Muscle layer of colon (tissue), 2 donors: Measurements from ENCODE around the gene GRB7.

Experiments used
- H3K27ac ChIP-seq: one replicate; pipeline ENCODE4 v1.7.0; 2013; ENCODE audit warnings: low read depth, mild to moderate bottlenecking, low read length, moderate library complexity
- H3K27me3 ChIP-seq, 2 donors: one replicate each; pipeline ENCODE4 v1.7.0; 2013; ENCODE audit warnings: low read length in 2 of 2, mild to moderate bottlenecking in 2 of 2; ENCODE audit not compliant: insufficient read depth in 2 of 2, control insufficient read depth in 1 of 2
- H3K36me3 ChIP-seq: one replicate; pipeline ENCODE4 v1.7.0; 2013; ENCODE audit warnings: mild to moderate bottlenecking, low read length; ENCODE audit not compliant: insufficient read depth
- H3K4me1 ChIP-seq: one replicate; pipeline ENCODE4 v1.7.0; 2013; ENCODE audit warnings: mild to moderate bottlenecking, low read length; ENCODE audit not compliant: insufficient read depth
- H3K4me3 ChIP-seq, 2 donors: one replicate each; pipeline ENCODE4 v1.7.0; 2013; ENCODE audit warnings: low read length in 2 of 2, low read depth in 1 of 2, mild to moderate bottlenecking in 1 of 2, moderate library complexity in 1 of 2
- H3K9ac ChIP-seq: one replicate; pipeline ENCODE4 v1.7.0; 2013; ENCODE audit warnings: low read length
- H3K9me3 ChIP-seq: one replicate; pipeline ENCODE4 v1.7.0; 2013; ENCODE audit warnings: mild to moderate bottlenecking, low read length
- donor health status: abdominal sarcoma.
- donor health status: Adenocarcinoma of cecum.

The GRB7 gene

DNA sequence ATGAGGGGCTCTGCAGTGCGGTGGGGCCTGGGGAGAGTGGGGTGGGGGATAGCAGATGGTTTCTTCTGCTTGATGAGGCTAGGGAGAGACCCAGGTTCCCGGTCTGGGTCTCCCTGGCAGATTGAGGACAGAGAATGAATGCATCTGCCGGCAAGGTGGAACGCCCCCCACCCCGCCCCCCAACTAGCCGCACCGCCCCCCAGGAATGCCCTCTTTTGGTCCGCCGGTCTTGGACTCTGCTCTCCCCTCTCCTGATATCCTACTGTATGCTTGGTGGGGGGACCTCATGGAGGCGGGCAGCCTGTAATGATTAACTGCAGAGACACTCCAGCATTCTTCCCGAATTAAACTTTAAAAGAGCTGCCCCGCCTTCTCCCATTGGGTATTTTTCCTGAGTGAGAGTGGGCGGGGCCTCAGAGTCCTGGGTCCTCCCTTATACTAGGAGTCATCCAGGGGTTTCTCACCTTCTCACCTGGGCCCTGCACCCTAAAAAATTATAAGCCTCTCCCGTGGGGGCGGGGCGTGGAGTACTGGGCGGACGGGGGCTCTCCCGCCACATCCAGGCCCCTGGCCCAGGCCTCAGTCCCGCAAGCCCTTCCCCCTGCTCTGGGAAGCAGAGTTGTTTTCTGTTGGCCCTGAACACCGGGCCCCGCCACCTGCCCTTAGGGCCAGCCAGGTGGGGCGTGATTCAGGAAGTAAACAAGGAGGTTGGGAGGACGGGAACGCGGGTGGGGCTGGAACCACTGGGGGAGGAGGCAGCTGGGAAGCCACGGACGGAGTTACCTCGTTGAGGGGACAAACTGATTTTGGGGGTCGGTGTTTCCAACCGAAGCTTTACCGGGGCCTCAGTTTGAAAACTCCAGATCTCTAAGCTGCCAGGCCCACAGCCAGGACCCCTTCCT, 1.5 kb downstream of the GRB7 start:
- Histone ChIP-seq H3K27me3 (peaks cover 24 to 77% of the 10 kb centered on the region in 2 donors), H3K4me1 (peaks cover 9% of the 10 kb centered on the region), H3K27ac (no peak overlapping the region), H3K36me3 (no peaks in the 10 kb centered on the region), H3K9me3 (no peaks in the 10 kb centered on the region), H3K4me3 (peak overlapping the region in 1 of 2 donors; percentile 32), H3K9ac (no peak overlapping the region)

DNA sequence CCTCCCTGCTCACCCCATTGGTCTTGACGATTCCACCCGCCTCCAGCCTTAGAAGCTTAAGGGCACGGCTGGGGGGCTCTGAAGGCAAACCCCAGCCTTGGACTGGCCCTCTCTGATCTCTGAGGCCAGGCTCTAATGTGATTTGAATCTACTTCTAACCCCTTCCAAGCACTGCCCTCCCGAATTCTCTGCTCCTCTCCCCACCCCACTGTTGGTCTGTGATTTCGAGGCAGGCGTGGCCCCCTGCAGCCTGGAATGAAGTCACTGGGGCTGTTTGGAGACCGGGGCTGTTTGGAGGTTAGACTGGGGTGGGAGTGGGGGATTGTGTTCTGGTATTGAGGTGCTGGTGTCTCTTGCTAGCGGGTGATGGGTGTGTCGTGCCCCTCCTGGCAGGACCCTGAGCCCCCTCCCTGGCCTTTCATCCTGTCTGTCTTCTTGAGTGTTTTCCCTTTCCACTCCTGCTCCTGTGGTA, 2.2 kb downstream of the GRB7 start:
- peaks cover 24 to 77% of the 10 kb centered on the region in 2 donors for H3K27me3 ChIP-seq
- no peaks in the 10 kb centered on the region for H3K36me3 ChIP-seq
- H3K27ac ChIP-seq = no peak overlapping the region
- no peaks in the 10 kb centered on the region for H3K9me3 ChIP-seq
- H3K4me3 ChIP-seq = peak overlapping the region in 1 of 2 donors; percentile 32
- H3K9ac ChIP-seq = no peak overlapping the region
- H3K4me1 ChIP-seq = peaks cover 9% of the 10 kb centered on the region

DNA sequence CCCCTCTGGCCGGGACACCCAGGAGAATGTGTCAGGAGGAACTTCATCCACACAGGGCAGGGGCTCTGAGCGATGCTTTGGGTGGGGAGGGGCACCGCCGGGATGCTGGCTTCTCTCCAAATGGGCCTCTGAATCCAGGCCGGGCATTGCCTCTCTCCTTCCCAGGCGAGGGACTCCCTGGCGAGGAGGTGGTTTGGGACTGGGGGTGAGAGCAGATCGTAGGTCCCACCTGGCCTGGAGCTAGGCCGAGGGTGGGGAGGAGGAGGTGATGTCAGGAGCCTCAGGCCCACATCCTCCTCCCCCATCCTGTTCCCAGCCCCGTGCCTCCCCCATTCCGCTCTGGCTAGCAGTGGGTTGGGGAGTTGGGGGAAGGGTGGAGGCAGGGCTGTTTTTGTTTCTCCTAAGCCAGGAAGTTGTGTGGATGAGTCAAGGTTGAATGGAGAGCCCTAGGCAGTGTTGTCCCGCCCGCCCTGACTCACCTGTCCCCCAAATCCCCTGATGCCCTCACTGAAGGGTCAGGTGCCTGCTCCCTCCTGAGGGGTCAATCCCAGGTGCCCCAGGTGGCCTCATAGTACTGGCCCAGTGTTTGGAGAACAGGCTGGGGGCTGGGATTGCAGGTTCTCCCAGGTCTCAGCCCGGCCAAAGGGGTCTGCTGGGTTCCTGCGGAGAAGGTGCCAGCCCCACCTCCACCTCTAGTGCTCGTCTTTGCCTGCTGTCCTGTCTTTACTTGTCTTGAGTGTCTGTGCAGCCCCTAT, 2.8 kb downstream of the GRB7 start:
- Histone ChIP-seq H3K9ac (no peak overlapping the region), H3K36me3 (no peaks in the 10 kb centered on the region), H3K9me3 (no peaks in the 10 kb centered on the region), H3K4me3 (no peak overlapping the region), H3K27me3 (peaks cover 24 to 76% of the 10 kb centered on the region in 2 donors), H3K27ac (no peak overlapping the region), H3K4me1 (peaks cover 9% of the 10 kb centered on the region)

DNA sequence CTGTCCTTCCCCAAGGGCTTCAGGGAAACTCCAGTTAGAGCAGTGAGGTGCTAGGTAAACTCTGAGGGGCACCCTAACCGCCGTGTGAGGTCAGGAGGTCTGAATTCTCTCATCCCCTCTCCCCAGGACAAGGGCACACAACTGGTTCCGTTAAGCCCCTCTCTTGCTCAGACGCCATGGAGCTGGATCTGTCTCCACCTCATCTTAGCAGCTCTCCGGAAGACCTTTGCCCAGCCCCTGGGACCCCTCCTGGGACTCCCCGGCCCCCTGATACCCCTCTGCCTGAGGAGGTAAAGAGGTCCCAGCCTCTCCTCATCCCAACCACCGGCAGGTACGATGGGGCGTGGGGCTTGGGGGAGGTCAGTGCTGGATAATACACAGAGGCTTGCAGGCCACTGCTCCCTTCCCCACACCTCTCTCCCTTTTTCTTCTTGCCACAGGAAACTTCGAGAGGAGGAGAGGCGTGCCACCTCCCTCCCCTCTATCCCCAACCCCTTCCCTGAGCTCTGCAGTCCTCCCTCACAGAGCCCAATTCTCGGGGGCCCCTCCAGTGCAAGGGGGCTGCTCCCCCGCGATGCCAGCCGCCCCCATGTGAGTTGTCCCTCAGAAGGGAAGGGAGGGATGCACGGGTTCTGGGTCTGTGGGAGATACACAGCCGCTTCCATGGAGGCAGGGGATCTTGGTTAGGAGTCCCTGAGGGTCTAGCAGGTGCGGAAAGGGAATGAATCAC, 4.6 kb downstream of the GRB7 start:
- H3K9ac ChIP-seq = no peak overlapping the region
- H3K27me3 ChIP-seq = peaks cover 24 to 61% of the 10 kb centered on the region in 2 donors
- no peak overlapping the region for H3K27ac ChIP-seq
- H3K9me3 ChIP-seq = no peaks in the 10 kb centered on the region
- H3K4me1 ChIP-seq = peaks cover 9% of the 10 kb centered on the region
- no peaks in the 10 kb centered on the region for H3K36me3 ChIP-seq
- no peak overlapping the region for H3K4me3 ChIP-seq

DNA sequence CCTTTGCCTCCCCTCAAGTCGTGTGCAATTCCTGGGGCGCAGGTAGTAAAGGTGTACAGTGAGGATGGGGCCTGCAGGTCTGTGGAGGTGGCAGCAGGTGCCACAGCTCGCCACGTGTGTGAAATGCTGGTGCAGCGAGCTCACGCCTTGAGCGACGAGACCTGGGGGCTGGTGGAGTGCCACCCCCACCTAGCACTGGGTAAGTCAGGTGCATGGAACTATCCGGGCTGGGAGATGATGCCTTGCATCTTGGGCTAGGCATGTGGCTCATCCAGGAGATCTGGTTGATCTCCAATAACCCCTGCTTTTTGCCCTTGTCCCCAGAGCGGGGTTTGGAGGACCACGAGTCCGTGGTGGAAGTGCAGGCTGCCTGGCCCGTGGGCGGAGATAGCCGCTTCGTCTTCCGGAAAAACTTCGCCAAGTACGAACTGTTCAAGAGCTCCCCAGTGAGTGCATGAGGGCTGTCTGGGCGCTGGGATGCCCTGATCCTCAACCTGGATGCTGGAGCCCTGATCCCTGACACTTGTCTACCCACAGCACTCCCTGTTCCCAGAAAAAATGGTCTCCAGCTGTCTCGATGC, 5.2 kb downstream of the GRB7 start:
- H3K9me3 ChIP-seq = no peaks in the 10 kb centered on the region
- peaks cover 24 to 54% of the 10 kb centered on the region in 2 donors for H3K27me3 ChIP-seq
- peaks cover 9% of the 10 kb centered on the region for H3K4me1 ChIP-seq
- no peak overlapping the region for H3K9ac ChIP-seq
- no peak overlapping the region for H3K4me3 ChIP-seq
- no peak overlapping the region for H3K27ac ChIP-seq
- no peaks in the 10 kb centered on the region for H3K36me3 ChIP-seq

DNA sequence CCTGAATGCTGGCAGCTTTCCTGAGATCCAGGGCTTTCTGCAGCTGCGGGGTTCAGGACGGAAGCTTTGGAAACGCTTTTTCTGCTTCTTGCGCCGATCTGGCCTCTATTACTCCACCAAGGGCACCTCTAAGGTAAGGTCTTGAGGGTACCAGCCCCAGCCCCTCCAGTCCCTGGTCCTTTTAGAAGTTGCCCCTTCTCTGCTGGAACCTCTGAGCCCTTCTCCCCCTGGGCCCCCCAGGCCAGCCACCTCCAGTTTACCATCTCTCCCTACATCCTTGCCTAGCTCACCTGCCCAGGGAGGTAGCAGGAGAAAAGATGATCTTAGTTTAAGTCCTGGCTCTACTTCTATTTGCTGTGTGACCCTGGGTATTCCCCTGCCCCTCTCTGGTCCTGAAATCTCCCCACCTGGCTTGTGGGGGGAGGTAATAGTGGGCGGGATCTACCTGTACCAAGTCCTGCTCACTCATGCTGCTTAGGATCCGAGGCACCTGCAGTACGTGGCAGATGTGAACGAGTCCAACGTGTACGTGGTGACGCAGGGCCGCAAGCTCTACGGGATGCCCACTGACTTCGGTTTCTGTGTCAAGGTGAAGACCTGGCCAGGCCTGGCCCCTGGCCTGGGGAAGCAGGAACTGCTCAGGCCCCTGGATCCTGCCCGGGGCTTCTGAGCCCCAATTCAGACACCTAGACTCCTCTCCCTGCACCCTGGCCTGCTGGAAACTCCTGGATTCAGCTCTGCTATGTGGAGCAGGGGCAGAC, 6.5 kb downstream of the GRB7 start:
- H3K27ac ChIP-seq = no peak overlapping the region
- H3K9me3 ChIP-seq = no peaks in the 10 kb centered on the region
- peaks cover 7% of the 10 kb centered on the region for H3K4me1 ChIP-seq
- no peaks in the 10 kb centered on the region for H3K36me3 ChIP-seq
- no peak overlapping the region for H3K9ac ChIP-seq
- peaks cover 21 to 43% of the 10 kb centered on the region in 2 donors for H3K27me3 ChIP-seq
- no peak overlapping the region for H3K4me3 ChIP-seq

DNA sequence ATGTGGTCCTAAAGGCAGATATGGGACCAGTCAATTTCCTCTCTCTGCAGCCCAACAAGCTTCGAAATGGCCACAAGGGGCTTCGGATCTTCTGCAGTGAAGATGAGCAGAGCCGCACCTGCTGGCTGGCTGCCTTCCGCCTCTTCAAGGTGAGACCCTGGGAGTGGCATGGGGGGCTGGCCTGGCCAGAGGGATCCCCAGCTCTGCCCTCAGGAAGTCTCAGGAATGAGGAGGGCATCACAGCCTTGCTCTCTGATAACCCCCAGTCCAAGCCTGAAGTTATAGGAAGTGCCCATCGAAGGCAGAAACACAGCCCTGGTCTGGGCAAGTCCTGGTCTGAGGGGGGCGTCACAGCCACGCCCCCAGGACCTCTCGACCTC, 7.1 kb downstream of the GRB7 start:
- H3K4me1 ChIP-seq = peaks cover 1% of the 10 kb centered on the region
- no peak overlapping the region for H3K9ac ChIP-seq
- no peak overlapping the region for H3K4me3 ChIP-seq
- H3K9me3 ChIP-seq = no peaks in the 10 kb centered on the region
- no peaks in the 10 kb centered on the region for H3K36me3 ChIP-seq
- H3K27me3 ChIP-seq = peaks cover 16 to 37% of the 10 kb centered on the region in 2 donors
- H3K27ac ChIP-seq = no peak overlapping the region

DNA sequence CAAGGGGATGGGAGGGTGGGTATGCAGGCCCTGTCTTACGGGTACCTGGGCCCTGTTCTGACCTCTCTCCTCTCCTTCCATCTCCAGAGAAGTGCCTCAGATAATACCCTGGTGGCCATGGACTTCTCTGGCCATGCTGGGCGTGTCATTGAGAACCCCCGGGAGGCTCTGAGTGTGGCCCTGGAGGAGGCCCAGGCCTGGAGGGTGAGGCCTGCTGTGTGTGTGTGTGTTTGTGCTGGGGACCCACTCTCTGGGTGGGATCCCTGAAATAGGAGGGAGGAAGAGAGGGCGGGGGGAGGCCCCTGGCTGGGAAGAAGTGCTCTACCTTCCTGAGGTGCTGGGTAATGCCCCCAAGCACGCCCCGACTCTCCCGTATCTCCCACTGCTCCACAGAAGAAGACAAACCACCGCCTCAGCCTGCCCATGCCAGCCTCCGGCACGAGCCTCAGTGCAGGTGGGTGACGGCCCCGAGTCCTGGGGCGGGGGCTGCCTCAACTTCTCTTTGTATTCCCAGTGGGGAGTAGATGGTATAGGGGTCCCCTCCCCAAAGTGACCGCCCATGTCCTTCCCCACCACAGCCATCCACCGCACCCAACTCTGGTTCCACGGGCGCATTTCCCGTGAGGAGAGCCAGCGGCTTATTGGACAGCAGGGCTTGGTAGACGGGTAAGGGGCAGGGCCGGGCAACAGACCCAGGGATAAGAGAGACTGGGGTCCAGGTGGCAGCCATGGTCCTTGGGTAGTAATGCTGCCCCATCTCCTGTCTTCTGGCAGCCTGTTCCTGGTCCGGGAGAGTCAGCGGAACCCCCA, 7.8 kb downstream of the GRB7 start:
- Histone ChIP-seq H3K27ac (no peak overlapping the region), H3K4me1 (peaks cover 4% of the 10 kb centered on the region), H3K9me3 (no peaks in the 10 kb centered on the region), H3K9ac (no peak overlapping the region), H3K27me3 (peaks cover 8 to 30% of the 10 kb centered on the region in 2 donors), H3K36me3 (no peaks in the 10 kb centered on the region), H3K4me3 (no peak overlapping the region)

DNA sequence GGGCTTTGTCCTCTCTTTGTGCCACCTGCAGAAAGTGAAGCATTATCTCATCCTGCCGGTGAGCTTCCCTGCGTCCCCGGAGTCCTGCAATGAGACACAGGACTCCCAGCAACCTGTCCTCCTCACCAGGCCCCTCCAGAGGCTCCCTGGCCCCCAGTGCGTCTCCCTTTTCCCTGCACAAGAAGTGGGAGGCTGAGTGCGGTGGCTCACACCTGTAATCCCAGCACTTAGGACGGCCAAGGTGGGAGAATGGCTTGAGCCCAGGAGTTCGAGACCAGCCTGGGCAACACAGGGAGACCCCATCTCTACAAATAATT, 8.4 kb downstream of the GRB7 start:
- peaks cover 4% of the 10 kb centered on the region for H3K4me1 ChIP-seq
- H3K4me3 ChIP-seq = no peak overlapping the region
- no peaks in the 10 kb centered on the region for H3K36me3 ChIP-seq
- no peak overlapping the region for H3K27ac ChIP-seq
- peaks cover 3 to 24% of the 10 kb centered on the region in 2 donors for H3K27me3 ChIP-seq
- no peaks in the 10 kb centered on the region for H3K9me3 ChIP-seq
- H3K9ac ChIP-seq = no peak overlapping the region

DNA sequence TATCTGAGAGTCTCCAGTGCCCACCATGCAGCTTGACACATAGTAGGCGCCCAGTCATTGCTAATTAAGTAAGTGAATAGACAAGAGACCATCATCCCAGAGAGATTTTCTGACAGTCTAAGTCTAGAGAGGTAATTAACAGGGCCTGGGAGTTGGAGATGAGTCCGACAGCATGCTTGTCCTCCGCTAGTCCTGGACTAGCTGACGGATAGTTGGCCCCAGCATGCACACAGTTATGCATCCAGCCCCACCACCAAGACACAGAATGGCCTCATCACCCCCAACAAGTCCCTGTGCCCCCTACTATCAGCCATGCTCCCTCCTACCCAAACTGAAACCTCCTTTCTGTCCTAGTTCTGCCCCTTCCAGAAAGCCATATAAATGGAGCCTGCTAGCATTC, 10.0 kb downstream of the GRB7 start:
- H3K4me1 ChIP-seq = peaks cover 4% of the 10 kb centered on the region
- H3K9ac ChIP-seq = no peak overlapping the region
- H3K4me3 ChIP-seq = no peak overlapping the region
- no peaks in the 10 kb centered on the region for H3K36me3 ChIP-seq
- no peaks in the 10 kb centered on the region for H3K9me3 ChIP-seq
- no peak overlapping the region for H3K27ac ChIP-seq
- H3K27me3 ChIP-seq = peaks cover 0 to 8% of the 10 kb centered on the region in 2 donors
